K562 (cell line): ENCODE measurements around the gene HPF1.

Source experiments
- NR1H2 ChIP-seq: sonication (generic); formaldehyde crosslinking; IDR thresholded peaks from 2 replicates; pipeline ENCODE4 v1.4.0; 2020; ENCODE audit warnings: mild to moderate bottlenecking, missing genetic modification reagents
- SMAD4 ChIP-seq: fragments of 250-450 bp; sonication (Bioruptor Pico); conservative IDR thresholded peaks from 2 replicates; pipeline ENCODE4 v1.8.0; 2021; ENCODE audit warnings: inconsistent platforms, mild to moderate bottlenecking, moderate library complexity
- TAF15 ChIP-seq: fragments of 200-400 bp; formaldehyde crosslinking; IDR thresholded peaks from 2 replicates; pipeline ENCODE4 v1.6.1; 2017; ENCODE audit warnings: mild to moderate bottlenecking, low read depth, low read length, moderate library complexity
- YY1 ChIP-seq, 3 experiments: IDR thresholded peaks; 2 replicates each; pipeline ENCODE4 v1.6.1; 2011; ENCODE audit warnings: low read length in 2 of 3, mild to moderate bottlenecking in 2 of 3, moderate library complexity in 2 of 3, borderline replicate concordance in 1 of 3, control low read depth in 1 of 3, low read depth in 1 of 3; ENCODE audit not compliant: insufficient read depth in 3 of 3, insufficient replicate concordance in 2 of 3, control insufficient read depth in 1 of 3, insufficient read length in 1 of 3; ENCODE audit errors: extremely low read depth in 1 of 3
- ZNF174 ChIP-seq: fragments of 250-450 bp; sonication (Bioruptor Pico); IDR thresholded peaks from 2 replicates; pipeline ENCODE4 v1.4.0; 2020; ENCODE audit warnings: mild to moderate bottlenecking
- TF ChIP-seq, protein P1 (sequence below): fragments of 450-650 bp; IDR thresholded peaks from 2 replicates; pipeline ENCODE4 v1.6.1; 2016
- TF ChIP-seq, protein P2 (sequence below), 3 experiments: IDR thresholded peaks in 2 of 3; conservative IDR thresholded peaks in 1 of 3; 2 replicates each; pipeline ENCODE4 v1.5.1; 2011 to 2012; ENCODE audit warnings: low read length in 3 of 3, mild to moderate bottlenecking in 3 of 3, control low read depth in 2 of 3, improper control_type of control experiment in 1 of 3, inconsistent platforms in 1 of 3, low read depth in 1 of 3, mixed read lengths in 1 of 3, moderate library complexity in 1 of 3; ENCODE audit not compliant: insufficient read depth in 2 of 3

DNA sequence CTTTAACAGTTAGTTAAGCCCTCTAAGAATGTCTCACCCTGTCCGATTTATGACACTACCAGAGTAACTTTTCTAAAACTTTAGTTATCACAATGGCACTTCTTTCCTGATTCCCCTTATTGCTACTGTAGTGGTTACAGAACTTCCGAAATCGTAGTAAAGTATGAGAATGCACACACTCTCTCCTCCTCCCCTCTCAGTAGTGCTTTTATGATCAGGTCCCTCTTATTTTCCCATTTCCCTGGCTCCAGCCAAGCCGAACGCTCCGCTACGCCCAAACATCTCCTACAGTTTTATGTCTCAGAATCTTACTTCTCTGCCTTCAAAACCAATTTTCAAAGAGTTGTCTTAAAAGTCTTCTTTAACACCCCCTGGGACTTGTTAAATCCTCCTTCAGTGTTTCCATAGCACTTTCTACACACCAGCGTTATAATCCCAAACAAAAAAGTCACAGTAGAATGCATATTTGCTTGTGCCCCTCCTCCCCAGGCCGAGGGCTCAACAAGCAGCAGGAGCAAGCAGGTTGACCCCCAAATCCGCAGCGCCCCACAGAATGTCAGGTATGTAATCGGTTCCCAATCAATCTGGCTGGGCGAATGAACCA is 671 bp downstream of the HPF1 start:
- TF ChIP-seq TAF15 (no peak), ZNF174 (CRISPR knock-in tag) (no peak), SMAD4 (CRISPR knock-in tag) (no peak), NR1H2 (no peak), YY1 (IDR thresholded peaks at IDR 0.05; ENCODE audit: borderline replicate concordance in 1 of 3, control insufficient read depth in 1 of 3, extremely low read depth in 1 of 3, insufficient read depth in 3 of 3, insufficient read length in 1 of 3, insufficient replicate concordance in 2 of 3, low read depth in 1 of 3, low read length in 2 of 3) (no peak)
- TF ChIP-seq, protein P1, sequence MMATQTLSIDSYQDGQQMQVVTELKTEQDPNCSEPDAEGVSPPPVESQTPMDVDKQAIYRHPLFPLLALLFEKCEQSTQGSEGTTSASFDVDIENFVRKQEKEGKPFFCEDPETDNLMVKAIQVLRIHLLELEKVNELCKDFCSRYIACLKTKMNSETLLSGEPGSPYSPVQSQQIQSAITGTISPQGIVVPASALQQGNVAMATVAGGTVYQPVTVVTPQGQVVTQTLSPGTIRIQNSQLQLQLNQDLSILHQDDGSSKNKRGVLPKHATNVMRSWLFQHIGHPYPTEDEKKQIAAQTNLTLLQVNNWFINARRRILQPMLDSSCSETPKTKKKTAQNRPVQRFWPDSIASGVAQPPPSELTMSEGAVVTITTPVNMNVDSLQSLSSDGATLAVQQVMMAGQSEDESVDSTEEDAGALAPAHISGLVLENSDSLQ = no peak
- TF ChIP-seq, protein P2, sequence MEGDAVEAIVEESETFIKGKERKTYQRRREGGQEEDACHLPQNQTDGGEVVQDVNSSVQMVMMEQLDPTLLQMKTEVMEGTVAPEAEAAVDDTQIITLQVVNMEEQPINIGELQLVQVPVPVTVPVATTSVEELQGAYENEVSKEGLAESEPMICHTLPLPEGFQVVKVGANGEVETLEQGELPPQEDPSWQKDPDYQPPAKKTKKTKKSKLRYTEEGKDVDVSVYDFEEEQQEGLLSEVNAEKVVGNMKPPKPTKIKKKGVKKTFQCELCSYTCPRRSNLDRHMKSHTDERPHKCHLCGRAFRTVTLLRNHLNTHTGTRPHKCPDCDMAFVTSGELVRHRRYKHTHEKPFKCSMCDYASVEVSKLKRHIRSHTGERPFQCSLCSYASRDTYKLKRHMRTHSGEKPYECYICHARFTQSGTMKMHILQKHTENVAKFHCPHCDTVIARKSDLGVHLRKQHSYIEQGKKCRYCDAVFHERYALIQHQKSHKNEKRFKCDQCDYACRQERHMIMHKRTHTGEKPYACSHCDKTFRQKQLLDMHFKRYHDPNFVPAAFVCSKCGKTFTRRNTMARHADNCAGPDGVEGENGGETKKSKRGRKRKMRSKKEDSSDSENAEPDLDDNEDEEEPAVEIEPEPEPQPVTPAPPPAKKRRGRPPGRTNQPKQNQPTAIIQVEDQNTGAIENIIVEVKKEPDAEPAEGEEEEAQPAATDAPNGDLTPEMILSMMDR (IDR thresholded peaks at IDR 0.05 in 2 of 3, conservative IDR thresholded peaks at IDR 0.05 in 1 of 3; ENCODE audit: insufficient read depth in 2 of 3, low read depth in 1 of 3, low read length in 3 of 3) = no peak
